HG02623 (cell line): ENCODE data around the gene RELCH.
A peak's percentile ranks its signal among the peaks of the same experiment; 100 is the strongest.

Source experiments
- ATAC-seq: cut with Tn5 transposase; IDR thresholded peaks from one replicate; pipeline ENCODE4 v1.9.1; 2021; ENCODE audit warnings: moderate library complexity; ENCODE audit not compliant: unreplicated experiment

RELCH gene

GRCh38 chr18:62318228-62319180, 131.4 kb downstream of the RELCH start:
- no peak for ATAC-seq

- no peak for ATAC-seq
Measured at GRCh38 chr18:62321201-62321600, 134.1 kb downstream of the RELCH start.

DNA sequence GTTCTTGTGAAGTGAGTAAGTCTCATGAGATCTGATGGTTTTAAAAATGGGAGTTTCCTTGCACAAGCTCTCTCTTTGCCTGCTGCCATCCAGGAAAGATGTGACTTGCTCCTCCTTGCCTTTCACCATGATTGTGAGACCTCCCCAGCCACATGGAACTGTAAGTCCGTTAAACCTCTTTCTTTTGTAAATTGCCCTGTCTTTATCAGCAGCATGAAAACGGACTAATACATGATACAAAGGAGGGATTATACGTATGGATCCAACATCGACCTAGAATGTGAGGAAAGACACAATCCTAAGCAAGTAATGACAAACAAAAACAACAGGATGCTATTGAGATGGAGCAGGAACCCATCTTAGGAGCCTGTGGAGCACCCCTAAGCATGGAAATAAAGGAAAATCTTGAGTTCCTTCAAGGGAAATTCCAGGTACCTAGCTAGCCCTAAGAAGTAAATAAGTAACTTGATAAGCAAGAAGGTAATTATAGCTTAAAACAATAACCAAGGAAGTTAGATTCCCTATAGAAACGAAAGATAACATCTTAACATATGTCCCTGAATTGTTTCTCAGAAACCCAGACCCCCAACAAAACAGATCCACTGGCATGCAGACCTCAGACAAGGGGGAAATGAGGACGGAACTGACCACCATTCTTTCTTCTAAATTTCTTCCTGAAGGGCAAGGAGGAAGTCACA, 136.6 kb downstream of the RELCH start:
- no peak for ATAC-seq

- no peak for ATAC-seq
Measured at GRCh38 chr18:62324181-62324828, 137.2 kb downstream of the RELCH start.

DNA sequence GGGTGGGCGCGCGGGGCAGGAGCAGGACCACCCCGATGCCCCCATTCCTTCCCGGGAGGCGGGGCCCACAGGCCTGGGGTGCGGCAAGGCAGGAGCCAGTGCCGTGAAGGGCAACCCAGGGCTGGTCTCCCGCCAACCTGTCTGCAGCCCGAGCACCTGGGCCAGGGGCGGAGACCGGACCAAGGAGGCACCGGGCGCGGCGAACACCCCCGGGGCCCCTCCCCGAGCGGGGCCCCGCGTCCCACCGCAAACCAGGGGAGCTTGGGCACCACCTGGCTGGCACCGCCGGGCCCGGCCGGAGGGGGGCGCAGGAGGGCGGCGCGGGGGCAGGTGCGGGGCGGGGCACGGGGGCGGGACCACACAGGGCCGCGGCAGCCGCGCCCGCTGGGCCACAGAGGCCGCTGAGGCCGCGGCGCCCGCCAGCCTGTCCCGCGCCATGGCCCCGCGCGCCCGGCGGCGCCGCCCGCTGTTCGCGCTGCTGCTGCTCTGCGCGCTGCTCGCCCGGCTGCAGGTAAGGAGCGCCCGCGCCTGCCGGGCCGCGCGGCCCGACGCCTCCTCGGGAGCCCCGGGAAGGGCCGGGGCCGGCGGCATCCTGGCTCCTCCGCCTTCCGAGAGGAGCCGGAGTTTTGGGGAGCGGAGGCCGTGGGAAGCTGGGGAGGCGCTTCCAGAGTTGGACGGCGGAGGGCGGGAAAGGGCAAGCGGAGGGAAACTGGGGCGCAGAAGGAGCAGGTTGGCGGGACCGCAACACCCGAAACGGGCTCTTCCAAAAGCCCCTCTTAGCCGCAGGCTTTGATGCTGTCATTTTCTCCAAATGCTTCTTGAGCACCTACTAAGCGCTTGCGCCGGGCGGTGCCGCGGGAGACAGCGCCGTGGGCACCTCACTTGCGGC, 138.1 kb downstream of the RELCH start, which contains the start of gene TNFRSF11A:
Gene TNFRSF11A (plus strand): TSS at position 394 of the 889 bp plus-strand sequence. CDS start 43 bp downstream, at position 437.
- ATAC-seq: peak; percentile 63

DNA sequence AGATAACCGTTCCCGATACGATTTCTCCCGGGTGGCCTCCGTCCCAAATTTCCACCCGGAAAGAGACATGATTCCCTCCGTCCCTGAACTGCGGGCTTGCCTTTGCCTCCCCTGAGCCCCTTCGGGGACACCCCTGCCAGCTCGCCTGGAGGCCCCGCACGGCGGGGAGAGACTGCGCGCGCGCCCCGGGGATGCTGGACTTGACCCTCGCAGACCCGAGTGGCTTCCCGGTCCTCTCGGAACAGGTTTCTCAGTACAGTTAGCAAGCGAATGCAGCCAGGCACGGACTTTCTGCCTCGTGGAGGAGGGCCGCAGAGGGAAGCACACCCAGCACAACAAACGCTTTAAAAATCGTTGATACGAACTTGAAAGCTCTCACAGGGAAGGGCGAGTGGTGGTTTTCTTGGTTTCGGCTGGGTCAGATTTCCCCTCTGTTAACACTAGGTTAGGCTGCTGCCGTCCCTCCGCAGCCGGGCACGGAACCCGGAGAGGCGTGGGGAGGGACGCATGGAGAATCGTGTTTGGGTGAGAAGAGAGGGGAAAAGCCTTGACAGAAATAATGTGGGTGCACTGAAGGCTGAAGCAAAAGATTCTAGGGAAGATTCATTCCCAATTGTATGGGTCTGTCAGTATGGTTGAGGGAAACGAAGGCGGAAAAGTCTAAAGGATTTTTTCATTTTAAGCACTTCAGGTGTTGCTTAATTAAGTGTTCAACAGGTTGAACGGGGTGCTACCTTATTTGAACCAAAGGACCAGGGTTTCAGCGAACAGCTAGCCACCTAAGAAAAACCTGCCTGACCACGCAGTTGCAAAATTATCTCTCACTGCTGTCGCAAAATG, 139.0 kb downstream of the RELCH start:
- ATAC-seq: no peak

DNA sequence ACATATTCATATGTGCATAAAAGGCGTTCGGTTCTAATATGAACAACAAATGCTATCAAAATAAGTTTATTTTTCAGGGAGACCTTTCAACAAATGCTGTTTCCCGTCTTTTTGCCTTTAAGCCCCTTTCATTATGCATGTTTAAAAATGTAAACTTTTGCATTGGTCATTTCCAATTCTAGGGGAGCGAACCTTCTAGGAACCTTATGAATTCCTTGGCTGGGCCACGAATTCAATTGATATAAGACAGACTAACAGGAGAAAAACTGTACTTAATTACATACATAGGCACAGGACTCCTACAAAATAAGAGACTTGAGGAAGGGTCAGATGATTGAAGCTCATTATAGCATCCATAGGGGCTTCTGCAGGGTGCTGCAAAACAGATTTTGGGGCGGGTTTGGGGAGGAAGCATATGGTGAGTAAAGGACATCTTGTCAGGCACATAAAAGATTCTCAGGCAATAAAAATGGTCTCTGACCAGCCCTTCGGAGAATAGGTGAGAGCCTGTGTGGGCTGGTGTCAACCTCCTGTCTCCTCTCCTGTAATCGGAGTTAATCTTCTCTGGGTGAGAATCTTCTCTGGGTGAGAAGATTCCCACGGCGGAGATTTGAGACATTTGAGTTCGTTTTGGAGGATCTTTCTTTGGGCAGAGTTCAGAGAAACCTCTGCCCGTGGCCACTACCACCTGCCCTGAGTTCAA, 139.7 kb downstream of the RELCH start:
- ATAC-seq: no peak

DNA sequence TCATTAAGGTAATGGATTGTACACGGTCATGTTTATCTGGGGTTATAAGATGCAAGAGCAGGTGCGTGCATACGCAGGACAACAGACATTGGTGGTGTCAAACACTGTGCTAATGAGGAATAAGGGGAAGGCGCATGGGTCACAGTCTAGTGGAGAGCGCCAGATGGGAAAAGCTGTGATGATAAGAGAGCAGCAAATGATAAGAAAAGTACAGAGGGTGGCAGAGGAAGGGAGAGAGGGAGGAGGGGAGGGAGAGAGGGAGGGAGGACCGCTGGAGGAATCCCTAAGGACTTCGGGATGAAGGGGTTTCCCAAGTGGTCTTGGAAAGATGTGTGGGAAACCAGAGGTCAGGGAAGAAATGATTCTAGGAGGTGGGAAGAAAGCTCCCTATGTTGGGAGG, 140.9 kb downstream of the RELCH start:
- no peak for ATAC-seq

GRCh38 chr18:62328586-62329525, 141.8 kb downstream of the RELCH start:
- no peak for ATAC-seq

- ATAC-seq: no peak
Measured at GRCh38 chr18:62329691-62330454, 142.8 kb downstream of the RELCH start.

DNA sequence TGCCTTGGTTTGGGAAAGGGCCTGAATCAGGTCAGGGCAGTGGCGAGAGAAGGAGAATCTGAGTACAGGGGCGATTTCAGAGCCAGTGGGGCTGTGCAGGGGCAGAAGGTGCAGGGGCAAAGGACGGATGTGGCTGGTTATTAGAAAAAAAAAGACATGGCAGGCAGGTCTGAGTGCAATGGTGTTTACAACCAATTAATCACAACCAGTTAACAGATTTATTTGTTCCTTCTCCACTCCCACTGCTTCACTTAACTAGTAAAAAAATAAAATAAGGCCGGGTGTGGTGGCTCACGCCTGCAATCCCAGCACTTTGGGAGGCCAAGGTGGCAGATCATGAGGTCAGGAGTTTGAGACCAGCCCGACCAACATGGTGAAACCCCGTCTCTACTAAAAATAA, 143.6 kb downstream of the RELCH start:
- no peak for ATAC-seq

GRCh38 chr18:62331581-62332356, 144.7 kb downstream of the RELCH start:
- ATAC-seq: no peak

DNA sequence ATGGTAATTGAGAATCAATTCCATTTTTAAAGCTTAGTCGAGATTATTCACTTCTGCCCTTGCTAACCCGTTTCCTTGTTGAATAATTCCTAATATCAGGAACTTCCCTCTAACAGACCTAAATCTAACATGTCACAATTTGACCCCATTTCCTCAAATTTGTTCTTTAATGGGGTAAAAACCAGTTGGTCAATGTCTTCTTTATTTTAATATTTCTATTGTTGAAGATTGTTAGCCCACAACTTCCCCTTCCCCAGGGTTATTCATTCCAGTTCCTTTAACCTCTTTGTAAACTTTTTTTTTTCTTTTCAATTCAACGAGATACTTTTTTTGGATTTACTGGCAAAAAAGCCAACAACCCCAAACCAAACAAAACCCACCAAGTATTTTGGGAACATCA, 145.4 kb downstream of the RELCH start:
- ATAC-seq: no peak

GRCh38 chr18:62332964-62333695, 146.1 kb downstream of the RELCH start:
- ATAC-seq: no peak

DNA sequence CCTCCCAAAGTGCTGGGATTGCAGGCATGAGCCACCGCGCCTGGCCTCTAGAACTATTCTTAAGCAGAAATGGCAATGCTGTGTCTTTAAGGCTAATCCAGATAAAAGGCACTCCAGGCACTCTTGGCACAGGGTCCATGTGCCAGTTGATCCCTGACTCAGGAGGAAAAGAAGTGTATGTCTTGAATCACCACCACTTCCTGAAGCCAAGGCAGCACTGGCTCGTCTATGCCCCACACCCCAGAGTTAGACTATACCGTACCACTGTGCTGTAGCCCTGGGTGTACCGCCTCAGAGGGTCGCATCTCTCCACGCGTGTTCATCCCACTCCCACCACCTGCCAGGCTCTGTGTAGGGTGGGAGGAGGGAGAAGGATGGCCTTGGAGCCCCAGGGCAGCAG, 147.1 kb downstream of the RELCH start:
- no peak for ATAC-seq

DNA sequence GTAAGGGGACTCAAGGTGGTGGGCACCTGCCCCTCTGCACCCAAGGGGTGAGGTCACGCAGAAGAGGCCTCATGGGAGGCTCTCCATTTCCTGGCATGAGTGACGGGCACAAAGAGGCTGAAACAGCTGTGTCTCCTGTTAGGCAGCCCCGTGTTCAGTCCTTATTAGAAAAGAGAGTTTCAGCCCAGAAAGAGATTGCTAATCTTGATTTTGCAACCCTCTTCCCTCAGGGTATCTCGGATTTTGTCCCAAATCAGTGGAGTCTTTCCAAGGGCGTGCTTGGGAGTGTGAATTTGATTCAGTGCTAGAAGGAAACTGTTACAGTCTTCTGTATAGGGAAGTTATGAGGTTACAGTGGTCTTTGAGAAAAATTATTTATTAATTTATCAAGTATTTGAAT, 148.4 kb downstream of the RELCH start:
- no peak for ATAC-seq
